SU-DHL-6 (cell line): Measurements from ENCODE around the gene PTCSC3.

Experiments used
- H2AFZ ChIP-seq: fragments of 200-600 bp; sonication (generic); 2 replicates; pipeline ENCODE4 v1.6.1; 2014; ENCODE audit warnings: low read depth, mild to moderate bottlenecking, moderate library complexity, mixed read lengths, antibody characterized with exemption, low read length; ENCODE audit not compliant: severe bottlenecking
- H3F3A ChIP-seq: fragments of 200-600 bp; shearing (Covaris generic); 2 replicates; pipeline ENCODE4 v1.6.0; 2016; ENCODE audit warnings: antibody characterized with exemption, mild to moderate bottlenecking; ENCODE audit not compliant: insufficient read depth
- H3K27ac ChIP-seq: fragments of 200-600 bp; sonication (generic); 2 replicates; pipeline ENCODE4 v1.5.1; 2016; ENCODE audit warnings: low read depth, mild to moderate bottlenecking, low read length, moderate library complexity, mixed read lengths
- H3K27me3 ChIP-seq: fragments of 200-600 bp; sonication (generic), shearing (Covaris generic); 2 replicates; pipeline ENCODE4 v1.6.0; 2014; ENCODE audit warnings: mild to moderate bottlenecking, low read length
- H3K36me3 ChIP-seq: fragments of 200-600 bp; sonication (generic); 2 replicates; pipeline ENCODE4 v1.6.1; 2014; ENCODE audit warnings: mild to moderate bottlenecking, low read length, mixed read lengths
- H3K4me2 ChIP-seq: fragments of 300-600, 200-600 bp; shearing (Covaris generic), sonication (generic); 2 replicates; pipeline ENCODE4 v1.6.0; 2014; ENCODE audit warnings: low read length, low read depth, mild to moderate bottlenecking; ENCODE audit not compliant: poor library complexity, severe bottlenecking
- H3K4me3 ChIP-seq: fragments of 200-600 bp; sonication (generic); 2 replicates; pipeline ENCODE4 v1.5.1; 2014; ENCODE audit warnings: antibody characterized with exemption, low read length, mild to moderate bottlenecking, mixed read lengths; ENCODE audit not compliant: insufficient read depth, poor library complexity, severe bottlenecking
- H3K79me2 ChIP-seq: fragments of 200-600 bp; sonication (generic); 2 replicates; pipeline ENCODE4 v1.6.1; 2014; ENCODE audit warnings: mild to moderate bottlenecking, low read length, moderate library complexity; ENCODE audit not compliant: insufficient read depth
- H3K9ac ChIP-seq: fragments of 200-600 bp; sonication (generic); 2 replicates; pipeline ENCODE4 v1.7.0; 2014; ENCODE audit warnings: mild to moderate bottlenecking, low read length
- H3K9me2 ChIP-seq: fragments of 200-600 bp; sonication (generic); replicated peaks from 2 replicates; pipeline ENCODE4 v1.6.1; 2014; ENCODE audit warnings: low read length; ENCODE audit not compliant: insufficient read depth
- H3K9me3 ChIP-seq: fragments of 200-600 bp; sonication (generic); 2 replicates; pipeline ENCODE4 v1.6.1; 2014; ENCODE audit warnings: low read length, mixed read lengths; ENCODE audit not compliant: insufficient read depth
- H4K20me1 ChIP-seq: fragments of 200-600 bp; sonication (generic); 2 replicates; pipeline ENCODE4 v1.6.1; 2014; ENCODE audit warnings: low read depth, mild to moderate bottlenecking, antibody characterized with exemption, low read length, moderate library complexity, mixed read lengths
- CTCF ChIP-seq: fragments of 200-600 bp; sonication (generic); IDR thresholded peaks from one replicate; pipeline ENCODE4 v1.5.1; 2017; ENCODE audit warnings: antibody characterized with exemption, mild to moderate bottlenecking, low read length, moderate library complexity; ENCODE audit not compliant: insufficient read depth, poor library complexity, severe bottlenecking
- EZH2phosphoT487 ChIP-seq: fragments of 200-600 bp; sonication (generic), shearing (Covaris generic); conservative IDR thresholded peaks from 2 replicates; pipeline ENCODE4 v1.6.1; 2018; ENCODE audit warnings: mild to moderate bottlenecking, antibody characterized with exemption, low read length, moderate library complexity, mixed read lengths

PTCSC3 gene

GRCh38 chr14:36129181-36129580 lies 47.3 kb downstream of the PTCSC3 start:
- no peaks in the 10 kb centered on the region for H3K27me3 ChIP-seq
- H3K27ac ChIP-seq = no peak overlapping the region
- no peak overlapping the region for H3K4me3 ChIP-seq
- no peaks in the 10 kb centered on the region for H3K9me2 ChIP-seq
- TF ChIP-seq CTCF (no peak), EZH2phosphoT487 (no peak)
- H3K79me2 ChIP-seq = no peaks in the 10 kb centered on the region
- H2AFZ ChIP-seq = no peak overlapping the region
- no peaks in the 10 kb centered on the region for H4K20me1 ChIP-seq
- H3K9ac ChIP-seq = no peak overlapping the region
- H3F3A ChIP-seq = no peaks in the 10 kb centered on the region
- H3K36me3 ChIP-seq = no peaks in the 10 kb centered on the region
- no peaks in the 10 kb centered on the region for H3K9me3 ChIP-seq
- H3K4me2 ChIP-seq = no peak overlapping the region

GRCh38 chr14:36113341-36113740 lies 63.2 kb downstream of the PTCSC3 start:
- Histone ChIP-seq H3K4me3 (no peak overlapping the region), H3F3A (no peaks in the 10 kb centered on the region), H3K9ac (no peak overlapping the region), H3K9me3 (no peaks in the 10 kb centered on the region), H3K36me3 (no peaks in the 10 kb centered on the region), H4K20me1 (no peaks in the 10 kb centered on the region), H3K79me2 (no peaks in the 10 kb centered on the region), H2AFZ (no peak overlapping the region), H3K4me2 (no peak overlapping the region), H3K9me2 (no peaks in the 10 kb centered on the region), H3K27me3 (no peaks in the 10 kb centered on the region), H3K27ac (no peak overlapping the region)
- TF ChIP-seq EZH2phosphoT487 = no peak
- TF ChIP-seq CTCF = no peak

- Histone ChIP-seq H3K4me2 (no peak overlapping the region), H3K9me3 (no peaks in the 10 kb centered on the region), H3K9me2 (no peaks in the 10 kb centered on the region), H3K27me3 (no peaks in the 10 kb centered on the region), H3K79me2 (no peaks in the 10 kb centered on the region), H3K27ac (no peak overlapping the region), H3K4me3 (no peak overlapping the region), H3K36me3 (no peaks in the 10 kb centered on the region), H3K9ac (no peak overlapping the region), H2AFZ (no peak overlapping the region), H4K20me1 (no peaks in the 10 kb centered on the region), H3F3A (no peaks in the 10 kb centered on the region)
- TF ChIP-seq CTCF (no peak), EZH2phosphoT487 (no peak)
These were observed 64.5 kb downstream of the PTCSC3 start for GRCh38 chr14:36111822-36112583.
